IPS-NIHi11 (cell line): ENCODE measurements around the gene ENDOG.
"Not testable (repeated sequence)": the region's sequence is repeated elsewhere in the genome, so short reads cannot be mapped to it uniquely, and the experiment has no call there.

ENCODE experiments used
- DNase-seq: peaks from one replicate; pipeline ENCODE4 v3.0.0; 2012; ENCODE audit warnings: mixed read lengths, low spot score

Gene ENDOG

GRCh38 chr9:128818099-128818838, at the start of gene ENDOG:
ENDOG (plus strand) TSS chr9:128818500; CDS start chr9:128818685, 185 bp downstream.
- peak; percentile 99 for DNase-seq

- no peak for DNase-seq
Measured at GRCh38 chr9:128768606-128769005, 49.7 kb upstream of the ENDOG start.

- DNase-seq = no peak
Measured at GRCh38 chr9:128770286-128771030, 47.8 kb upstream of the ENDOG start.

GRCh38 chr9:128771094-128771721, 47.1 kb upstream of the ENDOG start:
- DNase-seq = no peak

- peak; percentile 100 for DNase-seq
Measured at GRCh38 chr9:128771745-128772519, 46.4 kb upstream of the ENDOG start, which contains the start of gene ZER1. ZER1 (minus strand) TSS chr9:128771927; CDS start chr9:128755565, 16,362 bp downstream.

- no peak for DNase-seq
Measured at GRCh38 chr9:128773049-128773448, 45.3 kb upstream of the ENDOG start.

GRCh38 chr9:128774804-128775203, 43.5 kb upstream of the ENDOG start:
- no peak for DNase-seq

GRCh38 chr9:128780093-128780492, 38.2 kb upstream of the ENDOG start:
- DNase-seq = not testable (repeated sequence)

GRCh38 chr9:128781187-128782070, 36.9 kb upstream of the ENDOG start:
- no peak for DNase-seq

GRCh38 chr9:128782669-128783068, 35.6 kb upstream of the ENDOG start:
- no peak for DNase-seq

- DNase-seq = no peak
Measured at GRCh38 chr9:128785427-128785826, 32.9 kb upstream of the ENDOG start.

GRCh38 chr9:128786681-128787601, 31.4 kb upstream of the ENDOG start, which contains the start of gene TBC1D13:
TBC1D13 (plus strand) TSS chr9:128787253; CDS start chr9:128787354, 101 bp downstream.
- peak; percentile 99 for DNase-seq

GRCh38 chr9:128787659-128788058, 30.6 kb upstream of the ENDOG start:
- DNase-seq = no peak

- DNase-seq = no peak
Measured at GRCh38 chr9:128788445-128788844, 29.9 kb upstream of the ENDOG start.

- DNase-seq = no peak
Measured at GRCh38 chr9:128790536-128790935, 27.8 kb upstream of the ENDOG start.

- no peak for DNase-seq
Measured at GRCh38 chr9:128792134-128792533, 26.2 kb upstream of the ENDOG start.

- DNase-seq = no peak
Measured at GRCh38 chr9:128792978-128793686, 25.2 kb upstream of the ENDOG start.

GRCh38 chr9:128794961-128795360, 23.3 kb upstream of the ENDOG start:
- not testable (repeated sequence) for DNase-seq

- no peak for DNase-seq
Measured at GRCh38 chr9:128798896-128799295, 19.4 kb upstream of the ENDOG start.
